Muscle of leg (tissue), 11 donors: Measurements from ENCODE around the gene OSCAR. TPM values are rescaled to one million over a fixed set of nuclear protein-coding genes. Genes with fewer than 3 reads are reported as not detected.

Source experiments
- DNase-seq: peaks from one replicate; pipeline ENCODE4 v3.0.0; 2013
- H3K27ac ChIP-seq: one replicate; pipeline ENCODE4 v1.5.1; 2013; ENCODE audit warnings: mild to moderate bottlenecking, low read length, control low read depth
- H3K27me3 ChIP-seq: one replicate; pipeline ENCODE4 v1.6.1; 2013; ENCODE audit warnings: low read length; ENCODE audit not compliant: control insufficient read depth, insufficient read depth
- H3K36me3 ChIP-seq: one replicate; pipeline ENCODE4 v1.6.1; 2013; ENCODE audit warnings: low read length; ENCODE audit not compliant: control insufficient read depth, insufficient read depth
- H3K4me1 ChIP-seq: one replicate; pipeline ENCODE4 v1.6.1; 2013; ENCODE audit warnings: low read length; ENCODE audit not compliant: control insufficient read depth, insufficient read depth
- H3K4me3 ChIP-seq: one replicate; pipeline ENCODE4 v1.5.1; 2013; ENCODE audit warnings: low read length, control low read depth
- H3K9me3 ChIP-seq: replicated peaks from 2 replicates; pipeline ENCODE4 v1.6.1; 2013; ENCODE audit warnings: low read depth, low read length; ENCODE audit not compliant: control insufficient read depth
- WGBS: methylation state at CpG from one replicate; pipeline ENCODE4 v1.1.5; 2013; ENCODE audit warnings: missing lambda C conversion rate; ENCODE audit not compliant: insufficient coverage; 5-methylcytosine and 5-hydroxymethylcytosine counted together
- polyA plus RNA-seq, 8 donors: library from polyadenylated mRNA; unstranded; fragments of 120-200 nt; gene quantifications; one replicate each; pipeline versions ENCODE4 v1.2.1 to v1.2.3, GENCODE V29; 2013; ENCODE audit warnings: inconsistent platforms in 1 of 8, low replicate concordance in 1 of 8; ENCODE audit not compliant: insufficient read length in 8 of 8, insufficient read depth in 1 of 8
- total RNA-seq: library from RNA; stranded (reverse); fragments of 120-200 nt; gene quantifications from one replicate; pipeline ENCODE4 v1.2.4, GENCODE V29; 2013

Gene OSCAR
- total and polyA plus RNA-seq, 9 donors, result 0.09 to 0.74 (median 0.47) TPM

DNA sequence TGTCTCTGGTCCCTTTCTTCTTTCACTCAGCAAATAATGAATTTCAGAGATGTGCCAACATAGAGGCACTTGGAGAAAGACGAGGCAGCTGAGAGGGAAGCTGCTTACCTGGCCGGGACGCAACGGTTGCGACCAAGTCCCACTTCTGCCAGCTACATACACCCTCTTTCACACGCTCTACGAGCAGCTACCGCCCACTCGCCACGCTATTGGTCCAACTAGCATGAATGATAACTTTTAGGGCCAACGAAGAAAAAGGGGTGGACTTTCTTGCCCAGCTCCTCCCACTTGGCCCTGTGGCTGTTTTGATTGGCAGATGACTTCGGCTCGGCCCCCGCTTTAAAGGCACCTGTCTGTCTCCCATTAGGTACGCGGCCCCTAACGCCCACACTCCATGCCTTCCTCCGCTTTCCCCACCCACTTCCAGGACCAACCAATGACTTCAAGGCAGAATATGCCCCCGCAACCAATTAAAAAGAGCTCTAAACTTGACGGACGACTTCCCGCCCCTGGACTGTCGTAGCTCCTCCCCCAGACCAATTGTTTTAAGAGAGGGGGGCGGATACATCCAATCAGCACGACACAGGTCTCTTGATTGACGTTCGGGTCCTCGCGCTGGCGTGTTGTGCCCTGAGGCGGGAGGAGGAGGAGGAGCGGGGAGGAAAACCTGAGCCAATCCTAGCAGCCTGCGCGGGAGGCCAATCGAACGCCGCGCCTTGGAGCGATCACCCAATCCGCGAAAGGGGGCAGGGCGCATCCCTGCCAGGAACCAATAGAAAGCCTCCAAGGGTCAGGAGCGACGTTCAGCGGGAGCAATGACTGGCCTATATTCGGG is 36.5 kb upstream of the OSCAR start:
- H3K27ac ChIP-seq, result peak overlapping the region; percentile 68
- H3K4me1 ChIP-seq, result peaks cover 23% of the 10 kb centered on the region

DNA sequence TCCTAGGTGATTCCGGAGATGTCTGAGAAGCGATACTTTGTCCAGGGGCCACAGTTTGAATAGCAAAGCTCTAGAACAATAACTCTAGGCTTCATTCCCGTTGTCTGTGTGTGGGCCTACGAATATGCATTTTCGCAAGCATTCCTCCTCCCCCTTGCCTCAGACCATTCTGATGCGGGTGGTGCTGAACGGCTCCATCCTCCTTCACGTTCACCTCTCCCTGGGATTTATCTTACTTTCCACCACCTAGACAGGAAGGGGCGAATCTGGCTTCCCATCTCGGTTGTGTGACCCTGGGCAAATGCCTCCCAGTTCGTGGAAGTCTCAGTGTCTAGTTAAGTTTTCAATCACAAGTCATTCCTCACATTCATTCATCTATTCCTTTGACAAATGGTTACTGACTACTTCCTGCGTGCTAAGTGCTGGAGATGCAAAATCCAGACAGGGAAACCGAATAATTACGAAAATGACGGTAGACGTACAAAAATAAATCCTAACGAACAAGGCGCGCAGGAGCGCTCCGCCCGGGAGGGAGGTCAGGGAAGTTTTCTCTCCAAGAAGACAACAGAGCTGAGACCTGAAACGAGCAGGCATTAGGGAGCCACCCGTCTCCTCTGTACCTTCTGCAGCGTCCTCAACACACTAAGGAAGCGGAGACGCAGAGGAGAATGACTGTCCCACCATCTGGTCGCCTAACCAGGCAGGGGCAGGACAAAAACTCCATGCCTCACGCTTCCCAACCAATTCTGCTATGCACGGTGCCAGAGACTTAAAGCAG is 35.7 kb upstream of the OSCAR start:
- Histone ChIP-seq H3K4me3 (peak overlapping the region; percentile 48), H3K9me3 (no peaks in the 10 kb centered on the region), H3K4me1 (peaks cover 23% of the 10 kb centered on the region), H3K27ac (peak overlapping the region; percentile 68), H3K36me3 (peaks cover 24% of the 10 kb centered on the region), H3K27me3 (no peaks in the 10 kb centered on the region)
- WGBS, result 2% methylated on average over 14 of the region's 30 CpGs
- DNase-seq, result no peak

More for the DNA sequence above, 36.5 kb upstream of the OSCAR start:
- WGBS, result 0% methylated on average over 28 of the region's 46 CpGs
- DNase-seq, result peak; percentile 100
- Histone ChIP-seq H3K36me3 (peaks cover 25% of the 10 kb centered on the region), H3K9me3 (no peaks in the 10 kb centered on the region), H3K27me3 (no peaks in the 10 kb centered on the region), H3K4me3 (peak overlapping the region; percentile 91)

- peaks cover 20% of the 10 kb centered on the region for H3K36me3 ChIP-seq
- no peak for DNase-seq
- H3K9me3 ChIP-seq, result no peaks in the 10 kb centered on the region
- WGBS, result 70% methylated on average over 2 of the region's 2 CpGs
- no peak overlapping the region for H3K4me3 ChIP-seq
- peaks cover 16% of the 10 kb centered on the region for H3K4me1 ChIP-seq
- H3K27ac ChIP-seq, result no peak overlapping the region
- no peaks in the 10 kb centered on the region for H3K27me3 ChIP-seq
These were observed 33.5 kb upstream of the OSCAR start for GRCh38 chr19:54133957-54134590.

- Histone ChIP-seq H3K27ac (no peak overlapping the region), H3K4me3 (no peak overlapping the region), H3K4me1 (peaks cover 10% of the 10 kb centered on the region), H3K36me3 (peaks cover 26% of the 10 kb centered on the region), H3K27me3 (no peaks in the 10 kb centered on the region), H3K9me3 (no peaks in the 10 kb centered on the region)
- peak; percentile 89 for DNase-seq
- 62% methylated on average over 5 of the region's 10 CpGs for WGBS
These were observed 32.8 kb upstream of the OSCAR start for GRCh38 chr19:54133312-54133956.

- DNase-seq, result no peak
- no peak overlapping the region for H3K4me3 ChIP-seq
- H3K36me3 ChIP-seq, result peaks cover 58% of the 10 kb centered on the region
- no peaks in the 10 kb centered on the region for H3K27me3 ChIP-seq
- WGBS, result 93% methylated on average over 20 of the region's 20 CpGs
- H3K9me3 ChIP-seq, result no peaks in the 10 kb centered on the region
- H3K4me1 ChIP-seq, result no peaks in the 10 kb centered on the region
- H3K27ac ChIP-seq, result no peak overlapping the region
These were observed 29.0 kb upstream of the OSCAR start for GRCh38 chr19:54129617-54129996.

DNA sequence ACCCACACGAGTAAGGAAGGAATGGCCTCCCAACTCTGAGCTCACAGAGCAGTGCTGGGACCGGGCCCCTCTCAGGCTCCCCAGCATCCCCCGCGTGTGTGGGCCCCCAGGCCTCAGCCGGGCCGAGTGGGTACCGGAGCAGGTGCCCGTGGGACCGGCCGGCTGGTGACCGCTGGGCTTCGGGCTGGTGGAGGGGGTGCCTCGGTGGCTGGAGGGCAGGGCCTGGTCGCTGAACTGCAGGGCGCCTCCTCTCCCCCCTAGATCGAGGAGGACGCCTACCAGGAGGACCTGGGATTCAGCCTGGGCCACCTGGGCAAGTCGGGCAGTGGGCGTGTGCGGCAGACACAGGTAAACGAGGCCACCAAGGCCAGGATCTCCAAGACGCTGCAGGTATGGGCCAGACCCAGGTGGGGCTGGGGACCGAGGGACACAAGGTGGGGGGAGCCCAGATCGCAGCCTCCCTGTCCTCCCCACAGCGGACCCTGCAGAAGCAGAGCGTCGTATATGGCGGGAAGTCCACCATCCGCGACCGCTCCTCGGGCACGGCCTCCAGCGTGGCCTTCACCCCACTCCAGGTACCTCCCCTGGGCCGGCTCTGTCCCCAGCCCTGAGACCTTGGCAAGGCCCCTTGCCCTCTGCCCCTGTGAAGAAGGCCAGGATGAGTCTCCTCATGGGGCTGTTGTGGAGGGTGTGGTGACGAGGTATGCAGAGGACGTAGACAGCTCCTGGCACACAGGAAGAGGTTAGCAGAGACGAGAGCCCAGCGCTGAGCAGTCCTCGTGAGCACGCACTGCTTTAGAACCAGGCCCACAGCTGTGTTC is 28.4 kb upstream of the OSCAR start:
- H3K4me3 ChIP-seq, result no peak overlapping the region
- H3K9me3 ChIP-seq, result no peaks in the 10 kb centered on the region
- peaks cover 64% of the 10 kb centered on the region for H3K36me3 ChIP-seq
- no peaks in the 10 kb centered on the region for H3K27me3 ChIP-seq
- no peak for DNase-seq
- no peaks in the 10 kb centered on the region for H3K4me1 ChIP-seq
- H3K27ac ChIP-seq, result no peak overlapping the region
- 93% methylated on average over 38 of the region's 41 CpGs for WGBS

DNA sequence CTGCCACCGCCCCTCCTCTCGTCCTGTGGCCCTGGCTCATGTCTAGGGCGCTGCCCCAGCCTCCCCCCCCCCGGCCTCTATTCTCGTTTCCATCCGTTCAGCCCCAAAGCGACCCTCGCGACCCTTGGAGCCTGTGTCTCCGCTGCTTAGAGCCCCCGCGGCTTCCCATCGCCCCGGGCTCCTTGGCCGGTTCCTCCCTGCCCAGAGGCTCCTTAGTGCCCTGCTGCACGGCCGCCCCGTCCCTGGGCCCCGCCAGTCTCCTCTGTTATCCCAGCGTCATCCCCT is 27.8 kb upstream of the OSCAR start:
- 83% methylated on average over 20 of the region's 20 CpGs for WGBS
- H3K36me3 ChIP-seq, result peaks cover 71% of the 10 kb centered on the region
- no peaks in the 10 kb centered on the region for H3K4me1 ChIP-seq
- H3K4me3 ChIP-seq, result no peak overlapping the region
- H3K9me3 ChIP-seq, result no peaks in the 10 kb centered on the region
- H3K27me3 ChIP-seq, result no peaks in the 10 kb centered on the region
- H3K27ac ChIP-seq, result no peak overlapping the region
- no peak for DNase-seq

- H3K4me1 ChIP-seq, result no peaks in the 10 kb centered on the region
- H3K27ac ChIP-seq, result no peak overlapping the region
- WGBS, result 93% methylated on average over 32 of the region's 44 CpGs
These were observed 27.3 kb upstream of the OSCAR start for GRCh38 chr19:54127688-54128440.

GRCh38 chr19:54125713-54126112 is 25.1 kb upstream of the OSCAR start:
- WGBS, result 89% methylated on average over 9 of the region's 9 CpGs
- Histone ChIP-seq H3K27ac (no peak overlapping the region), H3K36me3 (peaks cover 83% of the 10 kb centered on the region), H3K9me3 (no peaks in the 10 kb centered on the region), H3K4me1 (no peaks in the 10 kb centered on the region), H3K27me3 (no peaks in the 10 kb centered on the region), H3K4me3 (no peak overlapping the region)
- no peak for DNase-seq

More at GRCh38 chr19:54127688-54128440, 27.3 kb upstream of the OSCAR start:
- peaks cover 76% of the 10 kb centered on the region for H3K36me3 ChIP-seq
- no peak for DNase-seq
- H3K9me3 ChIP-seq, result no peaks in the 10 kb centered on the region
- H3K27me3 ChIP-seq, result no peaks in the 10 kb centered on the region
- H3K4me3 ChIP-seq, result no peak overlapping the region
